WTC11 (cell line): ENCODE measurements around the gene BFSP1.

Experiments used
- CREM ChIP-seq: sonication (generic); formaldehyde crosslinking; IDR thresholded peaks from 2 replicates; pipeline ENCODE4 v1.8.1; 2022; ENCODE audit warnings: mild to moderate bottlenecking, missing genetic modification reagents, moderate library complexity
- EMX1 ChIP-seq: fragments of 250-450 bp; sonication (Bioruptor Pico); IDR thresholded peaks from 2 replicates; pipeline ENCODE4 v1.8.0; 2021; ENCODE audit warnings: mild to moderate bottlenecking
- FOXP1 ChIP-seq: sonication (generic); formaldehyde crosslinking; IDR thresholded peaks from 2 replicates; pipeline ENCODE4 v1.8.0; 2022; ENCODE audit warnings: missing genetic modification reagents, mild to moderate bottlenecking, moderate library complexity, borderline replicate concordance
- NR3C1 ChIP-seq: sonication (generic); formaldehyde crosslinking; conservative IDR thresholded peaks from 2 replicates; pipeline ENCODE4 v1.8.1; 2023; ENCODE audit warnings: low read depth, mild to moderate bottlenecking, missing genetic modification reagents
- SP1 ChIP-seq: sonication (generic); formaldehyde crosslinking; conservative IDR thresholded peaks from 2 replicates; pipeline ENCODE4 v1.8.1; 2022; ENCODE audit warnings: missing genetic modification reagents
- TF ChIP-seq, protein P1 (sequence below): fragments of 200-600 bp; IDR thresholded peaks from 2 replicates; pipeline ENCODE4 v1.8.0; 2022; ENCODE audit warnings: antibody characterized with exemption
- TF ChIP-seq, protein P2 (sequence below): sonication (generic); formaldehyde crosslinking; IDR thresholded peaks from 2 replicates; pipeline ENCODE4 v1.8.0; 2023; ENCODE audit warnings: missing genetic modification reagents
- TF ChIP-seq, protein P3 (sequence below): sonication (generic); formaldehyde crosslinking; IDR thresholded peaks from 2 replicates; pipeline ENCODE4 v1.8.1; 2023; ENCODE audit warnings: mild to moderate bottlenecking, missing genetic modification reagents

DNA sequence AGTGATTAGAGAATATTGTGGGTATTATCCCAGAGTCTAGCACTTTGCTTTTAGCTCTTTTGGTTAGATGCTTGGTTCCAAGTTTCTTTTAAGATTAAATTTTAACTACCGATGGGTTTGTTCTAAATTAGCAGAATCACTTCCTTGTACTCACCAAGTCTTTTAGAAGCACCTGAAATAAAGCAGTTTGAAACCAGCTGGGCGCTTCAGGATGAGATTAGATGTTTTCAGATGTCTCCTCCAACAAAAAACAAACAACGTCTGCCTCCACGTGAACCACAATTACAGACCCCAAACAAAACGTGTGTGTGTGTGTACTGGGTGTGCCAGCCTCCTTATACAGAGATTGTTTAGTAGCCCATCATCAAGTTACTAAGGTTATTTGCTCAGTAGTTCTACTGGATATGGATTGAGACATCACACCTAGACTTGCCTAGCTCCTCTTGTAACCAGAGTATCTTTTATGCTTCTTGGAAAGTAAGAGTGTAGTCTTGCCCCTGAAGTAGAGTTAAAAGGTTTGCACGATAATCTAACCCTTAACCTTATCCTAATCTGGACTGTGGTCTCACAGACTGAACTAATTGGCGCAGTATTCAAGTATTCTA lies 41.0 kb upstream of the BFSP1 start:
- TF ChIP-seq, protein P1, sequence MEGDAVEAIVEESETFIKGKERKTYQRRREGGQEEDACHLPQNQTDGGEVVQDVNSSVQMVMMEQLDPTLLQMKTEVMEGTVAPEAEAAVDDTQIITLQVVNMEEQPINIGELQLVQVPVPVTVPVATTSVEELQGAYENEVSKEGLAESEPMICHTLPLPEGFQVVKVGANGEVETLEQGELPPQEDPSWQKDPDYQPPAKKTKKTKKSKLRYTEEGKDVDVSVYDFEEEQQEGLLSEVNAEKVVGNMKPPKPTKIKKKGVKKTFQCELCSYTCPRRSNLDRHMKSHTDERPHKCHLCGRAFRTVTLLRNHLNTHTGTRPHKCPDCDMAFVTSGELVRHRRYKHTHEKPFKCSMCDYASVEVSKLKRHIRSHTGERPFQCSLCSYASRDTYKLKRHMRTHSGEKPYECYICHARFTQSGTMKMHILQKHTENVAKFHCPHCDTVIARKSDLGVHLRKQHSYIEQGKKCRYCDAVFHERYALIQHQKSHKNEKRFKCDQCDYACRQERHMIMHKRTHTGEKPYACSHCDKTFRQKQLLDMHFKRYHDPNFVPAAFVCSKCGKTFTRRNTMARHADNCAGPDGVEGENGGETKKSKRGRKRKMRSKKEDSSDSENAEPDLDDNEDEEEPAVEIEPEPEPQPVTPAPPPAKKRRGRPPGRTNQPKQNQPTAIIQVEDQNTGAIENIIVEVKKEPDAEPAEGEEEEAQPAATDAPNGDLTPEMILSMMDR: no peak
- TF ChIP-seq SP1 (CRISPR knock-in tag) (no peak), CREM (no peak), NR3C1 (CRISPR knock-in tag) (no peak), FOXP1 (CRISPR knock-in tag) (no peak), EMX1 (CRISPR knock-in tag) (no peak)
- TF ChIP-seq, protein P2, sequence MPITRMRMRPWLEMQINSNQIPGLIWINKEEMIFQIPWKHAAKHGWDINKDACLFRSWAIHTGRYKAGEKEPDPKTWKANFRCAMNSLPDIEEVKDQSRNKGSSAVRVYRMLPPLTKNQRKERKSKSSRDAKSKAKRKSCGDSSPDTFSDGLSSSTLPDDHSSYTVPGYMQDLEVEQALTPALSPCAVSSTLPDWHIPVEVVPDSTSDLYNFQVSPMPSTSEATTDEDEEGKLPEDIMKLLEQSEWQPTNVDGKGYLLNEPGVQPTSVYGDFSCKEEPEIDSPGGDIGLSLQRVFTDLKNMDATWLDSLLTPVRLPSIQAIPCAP: no peak
- TF ChIP-seq, protein P3, sequence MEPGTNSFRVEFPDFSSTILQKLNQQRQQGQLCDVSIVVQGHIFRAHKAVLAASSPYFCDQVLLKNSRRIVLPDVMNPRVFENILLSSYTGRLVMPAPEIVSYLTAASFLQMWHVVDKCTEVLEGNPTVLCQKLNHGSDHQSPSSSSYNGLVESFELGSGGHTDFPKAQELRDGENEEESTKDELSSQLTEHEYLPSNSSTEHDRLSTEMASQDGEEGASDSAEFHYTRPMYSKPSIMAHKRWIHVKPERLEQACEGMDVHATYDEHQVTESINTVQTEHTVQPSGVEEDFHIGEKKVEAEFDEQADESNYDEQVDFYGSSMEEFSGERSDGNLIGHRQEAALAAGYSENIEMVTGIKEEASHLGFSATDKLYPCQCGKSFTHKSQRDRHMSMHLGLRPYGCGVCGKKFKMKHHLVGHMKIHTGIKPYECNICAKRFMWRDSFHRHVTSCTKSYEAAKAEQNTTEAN: no peak
